GM12873 (cell line): Measurements from ENCODE around the gene RAB9A.
A peak's percentile ranks its signal among the peaks of the same experiment; 100 is the strongest.

Source experiments
- CTCF ChIP-seq: IDR thresholded peaks from 2 replicates; pipeline ENCODE4 v1.5.1; 2012; ENCODE audit warnings: low read depth, mild to moderate bottlenecking, moderate library complexity, low read length, control low read depth; ENCODE audit not compliant: insufficient read depth; ENCODE audit errors: missing control alignments

The RAB9A gene

GRCh38 chrX:13747836-13748235 lies 58.9 kb downstream of the RAB9A start:
- TF ChIP-seq CTCF, result peak; percentile 47

GRCh38 chrX:13748486-13748885 lies 59.6 kb downstream of the RAB9A start:
- no peak for TF ChIP-seq CTCF

- TF ChIP-seq CTCF, result peak; percentile 68
These were observed 61.3 kb downstream of the RAB9A start for GRCh38 chrX:13750204-13750603.

GRCh38 chrX:13750812-13751211 lies 61.9 kb downstream of the RAB9A start:
- TF ChIP-seq CTCF, result no peak

GRCh38 chrX:13752141-13752540 lies 63.2 kb downstream of the RAB9A start:
- TF ChIP-seq CTCF, result no peak

GRCh38 chrX:13752646-13753045 lies 63.7 kb downstream of the RAB9A start:
- no peak for TF ChIP-seq CTCF

GRCh38 chrX:13754765-13755164 lies 65.8 kb downstream of the RAB9A start:
- no peak for TF ChIP-seq CTCF
